ENCODE data around the gene KCNQ1. TPM values are rescaled to one million over a fixed set of nuclear protein-coding genes. Genes with fewer than 3 reads are reported as not detected.

Gene KCNQ1
- total and polyA plus RNA-seq, 2 donors (not counting 3 experiments of a cell fraction or from before 2014, with no cell fraction given), result 0.07 to 0.09 TPM

GRCh38 chr11:2595204-2595603, 150.4 kb downstream of the KCNQ1 start:
- no TSS peak for BruUV-seq (replicated peaks)
- Histone ChIP-seq H3K9me3 (replicated peaks; ENCODE audit: control insufficient read depth, insufficient read depth, low read length) (no peaks in the 10 kb centered on the region), H3K9ac (replicated peaks; ENCODE audit: extremely low read depth, insufficient read depth, low read length) (no peak overlapping the region), H3K9me1 (replicated peaks; ENCODE audit: control insufficient read depth, extremely low read depth, insufficient read depth, low read length) (no peaks in the 10 kb centered on the region), H2AFZ (ENCODE audit: low read depth, low read length) (no peak overlapping the region), H3K4me3 (replicated peaks in 1 of 3; ENCODE audit: insufficient read depth in 1 of 3, low read depth in 1 of 3, low read length in 3 of 3) (no peak overlapping the region), H3K4me1 (ENCODE audit: control insufficient read depth, extremely low read depth, insufficient read depth, low read length) (no peaks in the 10 kb centered on the region), H3K27ac (ENCODE audit: insufficient read depth, low read depth, low read length) (no peak overlapping the region), H3K27me3 (ENCODE audit: control insufficient read depth in 2 of 2, insufficient read depth in 2 of 2, low read length in 2 of 2) (peaks cover 3 to 5% of the 10 kb centered on the region in 2 experiments), H3K36me3 (ENCODE audit: control insufficient read depth in 2 of 2, extremely low read depth in 1 of 2, insufficient read depth in 2 of 2, low read length in 2 of 2) (no peaks in the 10 kb centered on the region), H4K20me1 (replicated peaks; ENCODE audit: control insufficient read depth, extremely low read depth, insufficient read depth, low read length) (no peaks in the 10 kb centered on the region), H3K4me2 (ENCODE audit: insufficient read depth, low read length) (no peak overlapping the region), H3K79me2 (ENCODE audit: control insufficient read depth, insufficient read depth, low read length) (no peaks in the 10 kb centered on the region)
- TF ChIP-seq GATA2 (IDR thresholded peaks at IDR 0.05; ENCODE audit: insufficient read depth, insufficient read length, low read depth, low read length) (no peak), EZH2 (IDR thresholded peaks at IDR 0.05; ENCODE audit: borderline replicate concordance, low read depth, low read length, severe bottlenecking) (no peak), POLR2AphosphoS5 (IDR thresholded peaks at IDR 0.05; ENCODE audit: insufficient read depth, low read depth, low read length) (no peak), JUN (IDR thresholded peaks at IDR 0.05; ENCODE audit: borderline replicate concordance, insufficient read depth, insufficient read length, low read depth) (no peak), MYC (IDR thresholded peaks at IDR 0.05; ENCODE audit: low read depth, low read length) (no peak), POLR2A (IDR thresholded peaks at IDR 0.05; ENCODE audit: low read depth, low read length) (no peak), MAX (IDR thresholded peaks at IDR 0.05; ENCODE audit: insufficient read depth, insufficient read length) (no peak), FOS (IDR thresholded peaks at IDR 0.05; ENCODE audit: borderline replicate concordance, insufficient read depth, low read length) (no peak)
- TF ChIP-seq, protein P1, sequence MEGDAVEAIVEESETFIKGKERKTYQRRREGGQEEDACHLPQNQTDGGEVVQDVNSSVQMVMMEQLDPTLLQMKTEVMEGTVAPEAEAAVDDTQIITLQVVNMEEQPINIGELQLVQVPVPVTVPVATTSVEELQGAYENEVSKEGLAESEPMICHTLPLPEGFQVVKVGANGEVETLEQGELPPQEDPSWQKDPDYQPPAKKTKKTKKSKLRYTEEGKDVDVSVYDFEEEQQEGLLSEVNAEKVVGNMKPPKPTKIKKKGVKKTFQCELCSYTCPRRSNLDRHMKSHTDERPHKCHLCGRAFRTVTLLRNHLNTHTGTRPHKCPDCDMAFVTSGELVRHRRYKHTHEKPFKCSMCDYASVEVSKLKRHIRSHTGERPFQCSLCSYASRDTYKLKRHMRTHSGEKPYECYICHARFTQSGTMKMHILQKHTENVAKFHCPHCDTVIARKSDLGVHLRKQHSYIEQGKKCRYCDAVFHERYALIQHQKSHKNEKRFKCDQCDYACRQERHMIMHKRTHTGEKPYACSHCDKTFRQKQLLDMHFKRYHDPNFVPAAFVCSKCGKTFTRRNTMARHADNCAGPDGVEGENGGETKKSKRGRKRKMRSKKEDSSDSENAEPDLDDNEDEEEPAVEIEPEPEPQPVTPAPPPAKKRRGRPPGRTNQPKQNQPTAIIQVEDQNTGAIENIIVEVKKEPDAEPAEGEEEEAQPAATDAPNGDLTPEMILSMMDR (IDR thresholded peaks at IDR 0.05; ENCODE audit: extremely low read depth in 1 of 2, insufficient read depth in 1 of 2, low read depth in 1 of 2, low read length in 2 of 2), result no peak
- FAIRE-seq (no peak), DNase-seq (ENCODE audit: low read depth, low spot score) (no peak)
- CTCF ChIA-PET, result no interaction called here
- intact Hi-C loops (cut with micrococcal nuclease), result no loop called here
- POLR2A ChIA-PET, result no interaction called here
- dilution Hi-C loops (cut with MboI; ENCODE audit: extremely low pct_ligation_motif_present, low sequenced_read_pairs), result no loop called here
